NOMO-1 treated with DMSO at 0.1 percent for 48 hours (cell line): Measurements from ENCODE around the gene PADI3.
A peak's percentile ranks its signal among the peaks of the same experiment; 100 is the strongest.

Source experiments
- DNase-seq: peaks from one replicate; lab custom pipeline; 2025; ENCODE audit not compliant: unreplicated experiment; lab: John Stamatoyannopoulos, UW

Gene PADI3

GRCh38 chr1:17270891-17271765 is 22.2 kb downstream of the PADI3 start:
- no peak for DNase-seq

GRCh38 chr1:17272066-17272465 is 23.2 kb downstream of the PADI3 start:
- no peak for DNase-seq

DNA sequence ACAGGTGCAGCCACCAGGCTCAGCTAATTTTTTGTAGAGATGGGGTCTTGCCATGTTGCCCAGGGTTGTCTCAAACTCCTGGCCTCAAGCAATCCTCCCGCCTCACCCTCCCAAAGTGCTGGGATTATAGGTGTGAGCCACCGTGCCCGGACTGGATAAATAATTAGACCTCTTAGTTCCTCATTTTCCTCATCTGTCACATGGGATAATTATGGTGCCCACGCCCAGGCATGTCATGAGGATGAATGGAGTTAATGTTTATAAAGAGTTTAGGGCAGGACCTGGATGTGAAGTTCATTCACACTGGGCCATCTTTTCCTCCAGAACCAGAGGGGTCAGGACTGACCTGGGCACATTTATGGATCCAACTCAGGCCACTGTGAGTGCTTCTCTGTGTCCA is 23.7 kb downstream of the PADI3 start:
- DNase-seq: peak; percentile 1

GRCh38 chr1:17273096-17273495 is 24.2 kb downstream of the PADI3 start:
- no peak for DNase-seq

DNA sequence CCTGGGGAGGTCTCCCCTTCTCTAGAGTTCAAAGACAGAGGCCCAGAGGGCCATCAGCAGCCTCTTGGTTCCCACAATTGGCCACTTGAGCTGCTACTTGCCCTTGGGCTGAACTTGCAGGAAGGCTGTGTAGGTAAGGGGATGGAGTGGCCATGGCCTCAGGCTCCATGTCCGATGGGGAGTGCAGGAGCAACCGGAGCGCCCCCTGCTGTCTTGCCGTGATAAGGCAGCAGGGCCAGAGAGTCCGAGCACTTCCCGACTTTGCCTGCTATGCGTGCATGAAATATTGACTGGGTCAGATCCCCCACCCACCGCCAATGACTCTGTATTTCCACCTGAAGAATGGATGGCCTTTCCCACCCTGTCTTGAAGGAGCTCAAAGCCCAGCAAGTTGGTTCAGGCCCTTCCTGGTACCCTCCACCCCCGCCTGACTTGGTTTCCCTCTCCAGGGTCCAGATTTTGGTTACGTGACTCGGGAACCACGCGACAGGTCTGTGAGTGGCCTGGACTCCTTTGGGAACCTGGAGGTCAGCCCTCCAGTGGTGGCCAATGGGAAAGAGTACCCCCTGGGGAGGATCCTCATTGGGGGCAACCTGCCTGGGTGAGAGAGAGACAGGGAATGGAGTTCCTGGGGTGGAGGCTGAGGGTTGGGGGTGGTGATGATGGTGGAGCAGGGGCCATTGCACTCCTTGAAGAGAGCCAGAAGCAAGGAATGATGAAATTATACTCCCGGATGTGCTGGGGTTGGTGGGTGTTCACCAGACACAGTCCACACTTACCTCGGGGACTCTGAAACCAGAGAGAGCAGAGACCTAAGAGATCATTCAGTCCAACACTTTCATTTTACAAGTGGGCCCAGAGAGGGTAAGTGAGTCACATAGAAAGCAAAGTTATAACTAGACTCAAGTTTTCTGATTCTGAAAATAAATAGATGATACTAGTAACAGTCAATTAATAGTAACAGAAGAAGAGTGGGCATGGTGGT is 25.6 kb downstream of the PADI3 start:
- peak; percentile 53 for DNase-seq

DNA sequence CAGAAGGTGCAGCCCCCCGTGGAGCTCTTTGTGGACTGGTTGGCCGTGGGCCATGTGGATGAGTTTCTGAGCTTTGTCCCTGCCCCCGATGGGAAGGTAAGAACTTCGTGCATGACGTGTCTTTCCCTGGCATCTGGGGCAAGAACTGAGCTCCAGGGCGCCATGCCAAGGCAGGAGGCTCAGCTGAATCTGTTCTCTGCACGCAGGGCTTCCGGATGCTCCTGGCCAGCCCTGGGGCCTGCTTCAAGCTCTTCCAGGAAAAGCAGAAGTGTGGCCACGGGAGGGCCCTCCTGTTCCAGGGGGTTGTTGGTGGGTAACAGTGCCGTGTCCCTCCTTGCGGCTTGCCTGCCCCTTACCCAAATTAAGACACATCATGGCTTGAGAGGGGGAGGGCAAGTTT is 27.7 kb downstream of the PADI3 start:
- peak; percentile 61 for DNase-seq

DNA sequence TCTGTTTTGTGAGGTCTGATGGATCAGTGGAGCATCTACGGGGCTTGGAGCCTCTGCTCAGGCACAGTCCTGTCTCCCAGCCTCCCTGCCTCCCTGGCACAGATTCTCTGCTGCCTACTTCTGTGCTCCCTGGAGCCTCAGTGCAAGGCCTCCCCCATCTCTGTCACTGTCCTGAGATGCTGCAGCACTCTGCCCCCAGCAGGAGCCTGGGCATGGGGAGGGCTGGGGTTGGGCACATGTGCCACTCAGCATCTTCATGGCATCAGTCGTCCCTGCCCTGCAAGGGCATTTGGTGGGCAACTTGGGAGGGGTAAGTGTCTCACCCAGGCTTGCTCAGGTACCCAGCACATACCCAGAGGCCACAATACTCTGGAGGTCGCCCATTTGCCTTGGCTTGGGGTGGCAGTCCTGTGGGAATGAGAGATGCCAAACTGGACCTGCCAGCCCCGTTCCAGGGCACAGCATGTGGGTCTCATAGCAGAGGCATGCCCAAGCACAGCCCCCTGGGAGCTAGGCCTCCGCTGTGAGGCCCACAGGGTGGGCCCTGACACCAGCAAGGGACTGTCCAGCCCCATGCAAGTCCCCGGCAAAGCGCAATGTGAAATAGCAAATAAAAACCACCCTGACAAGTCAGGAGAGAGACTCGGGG is 28.7 kb downstream of the PADI3 start:
- DNase-seq: no peak

- DNase-seq: no peak
Measured at GRCh38 chr1:17278996-17279830, 30.3 kb downstream of the PADI3 start.

GRCh38 chr1:17280436-17280835 is 31.5 kb downstream of the PADI3 start:
- DNase-seq: no peak

DNA sequence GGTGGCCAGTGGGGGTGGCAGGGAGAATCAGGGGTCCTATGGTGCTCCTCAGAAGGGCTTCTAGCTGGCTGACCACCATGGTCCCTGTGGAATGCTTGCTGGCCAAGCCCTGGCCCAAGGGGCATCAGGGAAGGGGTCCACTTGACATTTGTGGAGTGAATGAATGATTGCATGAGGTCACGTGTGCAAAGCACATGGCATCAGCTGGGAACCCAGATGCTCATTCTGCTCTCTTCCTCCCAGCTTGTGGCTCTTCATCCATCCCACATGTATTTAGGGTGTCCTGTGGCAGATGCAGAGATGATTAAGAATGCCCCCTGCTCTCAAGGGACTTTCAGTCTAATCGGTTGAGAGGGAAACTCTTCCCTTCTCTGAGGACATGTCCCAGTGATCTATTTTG is 32.0 kb downstream of the PADI3 start:
- no peak for DNase-seq

GRCh38 chr1:17281775-17282181 is 32.9 kb downstream of the PADI3 start:
- peak; percentile 99 for DNase-seq

GRCh38 chr1:17282836-17283235 is 33.9 kb downstream of the PADI3 start:
- no peak for DNase-seq

DNA sequence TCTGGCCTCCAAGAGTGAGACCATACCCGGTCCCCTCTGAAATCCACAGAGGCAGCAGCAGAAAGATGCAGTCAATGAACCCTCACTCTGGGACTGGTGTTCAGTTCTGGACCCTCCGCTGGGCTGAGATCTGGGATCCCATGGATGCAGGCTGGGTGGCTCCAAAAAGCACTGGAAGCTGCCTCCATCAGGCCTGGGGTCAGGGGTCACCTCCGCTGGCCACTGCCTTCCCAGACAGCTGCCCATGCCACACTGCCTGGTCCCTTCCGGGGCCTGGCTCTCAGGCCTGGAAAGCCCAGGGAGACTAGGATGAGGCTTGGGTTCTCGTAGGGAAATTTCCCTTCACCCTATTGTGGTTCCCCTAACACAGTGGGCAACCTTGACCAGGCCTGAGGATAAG is 37.7 kb downstream of the PADI3 start:
- DNase-seq: no peak

DNA sequence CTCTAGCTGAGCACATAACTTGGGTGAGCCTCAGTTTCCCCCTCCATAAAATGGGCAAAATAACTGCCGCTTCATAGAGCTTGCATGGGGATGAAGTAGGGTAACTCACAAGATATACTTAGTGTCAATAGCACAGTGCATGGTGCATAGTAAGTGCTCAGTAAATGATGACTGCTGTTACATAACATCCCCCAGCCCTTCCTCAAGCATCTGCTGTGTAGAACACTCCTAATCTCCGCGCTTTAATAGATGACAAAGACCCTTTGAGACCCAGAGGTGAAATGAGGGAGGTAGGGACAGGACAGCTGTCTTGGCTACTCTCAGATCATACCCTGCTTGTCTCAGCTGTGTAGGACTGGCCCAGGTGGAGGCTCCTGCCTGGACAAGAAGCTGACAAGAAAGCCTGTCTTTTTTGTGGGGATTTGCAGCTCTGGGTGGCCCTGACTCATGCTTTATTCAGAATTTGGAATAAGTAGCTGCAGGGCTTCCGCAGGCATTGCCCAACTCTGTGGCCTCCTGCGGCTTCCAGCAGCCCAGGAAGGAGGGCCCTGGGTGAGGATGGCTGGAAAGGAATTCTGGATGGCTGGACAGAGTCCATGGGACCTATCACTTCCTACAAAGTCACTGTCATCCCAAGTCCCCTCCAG is 38.4 kb downstream of the PADI3 start:
- peak; percentile 45 for DNase-seq

GRCh38 chr1:17289721-17290120 is 40.8 kb downstream of the PADI3 start:
- DNase-seq: no peak

- DNase-seq: no peak
Measured at GRCh38 chr1:17290553-17290952, 41.7 kb downstream of the PADI3 start.

- no peak for DNase-seq
Measured at GRCh38 chr1:17292299-17293160, 43.6 kb downstream of the PADI3 start.

- DNase-seq: no peak
Measured at GRCh38 chr1:17293681-17294425, 45.0 kb downstream of the PADI3 start.
